Esophagus muscularis mucosa (tissue), 3 donors: ENCODE results near the gene CCDC80.

ENCODE experiments used
- CTCF ChIP-seq, 3 experiments: fragments of 200-600 bp in 2 of 3; fragments of 450-650 bp in 1 of 3; sonication (generic) in 2 of 3; IDR thresholded peaks; one replicate each; pipeline ENCODE4 v1.5.1; 2017 to 2019; ENCODE audit warnings: antibody characterized with exemption in 3 of 3, mild to moderate bottlenecking in 2 of 3, moderate library complexity in 1 of 3
- POLR2A ChIP-seq: fragments of 450-650 bp; IDR thresholded peaks from one replicate; pipeline ENCODE4 v1.6.1; 2017; ENCODE audit warnings: antibody characterized with exemption, moderate library complexity, mild to moderate bottlenecking, low read depth
- POLR2AphosphoS5 ChIP-seq, 2 donors: sonication (generic); formaldehyde crosslinking; IDR thresholded peaks; one replicate each; pipeline ENCODE4 v1.6.1; 2017; ENCODE audit warnings: antibody characterized with exemption in 2 of 2

- no peak for TF ChIP-seq POLR2AphosphoS5 (IDR thresholded peaks at IDR 0.05)
- no peak for TF ChIP-seq CTCF (IDR thresholded peaks at IDR 0.05)
- TF ChIP-seq POLR2A: no peak
Measured at GRCh38 chr3:112598731-112599130, 42.2 kb downstream of the CCDC80 start.
